HepG2 (cell line): Measurements from ENCODE around the gene TBKBP1. TPM values are rescaled to one million over a fixed set of nuclear protein-coding genes. Genes with fewer than 3 reads are reported as not detected.
A peak's percentile ranks its signal among the peaks of the same experiment; 100 is the strongest.

ENCODE experiments used
- ARID2 ChIP-seq: sonication (generic); formaldehyde crosslinking; IDR thresholded peaks from 2 replicates; pipeline ENCODE4 v1.8.1; 2022; ENCODE audit warnings: mild to moderate bottlenecking, missing genetic modification reagents, borderline replicate concordance
- ATF1 ChIP-seq: IDR thresholded peaks from 2 replicates; pipeline ENCODE4 v1.6.1; 2016; ENCODE audit warnings: mild to moderate bottlenecking, control low read depth
- CREB1 ChIP-seq, 2 experiments: fragments of 450-650 bp in 1 of 2; IDR thresholded peaks; 2 replicates each; pipeline ENCODE4 v1.6.1; 2016 to 2017; ENCODE audit warnings: control low read depth in 1 of 2, mild to moderate bottlenecking in 1 of 2, missing compliant biosample characterization in 1 of 2, missing genetic modification characterization in 1 of 2
- E2F1 ChIP-seq: sonication (generic); formaldehyde crosslinking; IDR thresholded peaks from 2 replicates; pipeline ENCODE4 v1.5.0; 2020; ENCODE audit warnings: missing genetic modification reagents
- EP300 ChIP-seq, 3 experiments: sonication (generic) in 1 of 3; formaldehyde crosslinking in 1 of 3; IDR thresholded peaks; 2 replicates each; pipeline versions ENCODE4 v1.5.1 to v1.6.1; 2011 to 2020; ENCODE audit warnings: low read depth in 2 of 3, low read length in 2 of 3, borderline replicate concordance in 1 of 3, improper control_type of control experiment in 1 of 3, mild to moderate bottlenecking in 1 of 3, missing genetic modification reagents in 1 of 3, moderate library complexity in 1 of 3
- GTF2F1 ChIP-seq: fragments of 150-350 bp; IDR thresholded peaks from 2 replicates; pipeline ENCODE4 v1.6.1; 2014; ENCODE audit warnings: low read length
- HNF4G ChIP-seq, 2 experiments: sonication (generic) in 1 of 2; formaldehyde crosslinking in 1 of 2; IDR thresholded peaks; 2 replicates each; pipeline versions ENCODE4 v1.4.0 to v1.6.1; 2011 to 2020; ENCODE audit warnings: borderline replicate concordance in 2 of 2, low read depth in 2 of 2, mild to moderate bottlenecking in 2 of 2, low read length in 1 of 2, missing genetic modification reagents in 1 of 2, moderate library complexity in 1 of 2
- KAT2B ChIP-seq: fragments of 150-350 bp; IDR thresholded peaks from 2 replicates; pipeline ENCODE4 v1.6.1; 2014; ENCODE audit warnings: low read depth, low read length, borderline replicate concordance
- KAT8 ChIP-seq: IDR thresholded peaks from 2 replicates; pipeline ENCODE4 v1.6.1; 2016; ENCODE audit warnings: missing genetic modification reagents, missing compliant biosample characterization
- LRRFIP1 ChIP-seq: sonication (generic); formaldehyde crosslinking; conservative IDR thresholded peaks from 2 replicates; pipeline ENCODE4 v1.4.0; 2020; ENCODE audit warnings: missing genetic modification reagents
- SALL1 ChIP-seq: sonication (generic); formaldehyde crosslinking; IDR thresholded peaks from 2 replicates; pipeline ENCODE4 v1.8.0; 2022; ENCODE audit warnings: mild to moderate bottlenecking, missing genetic modification reagents
- SP2 ChIP-seq: sonication (generic); formaldehyde crosslinking; IDR thresholded peaks from 2 replicates; pipeline ENCODE4 v1.5.1; 2020; ENCODE audit warnings: mild to moderate bottlenecking, missing genetic modification reagents
- SP5 ChIP-seq: IDR thresholded peaks from 2 replicates; pipeline ENCODE4 v1.6.1; 2016; ENCODE audit warnings: low read depth, borderline replicate concordance
- TSC22D2 ChIP-seq: sonication (generic); formaldehyde crosslinking; IDR thresholded peaks from 2 replicates; pipeline ENCODE4 v1.5.1; 2020; ENCODE audit warnings: missing genetic modification reagents, mild to moderate bottlenecking, borderline replicate concordance
- ZBTB20 ChIP-seq: sonication (generic); formaldehyde crosslinking; IDR thresholded peaks from 2 replicates; pipeline ENCODE4 v1.8.1; 2023; ENCODE audit warnings: missing genetic modification reagents, low read depth, mild to moderate bottlenecking, borderline replicate concordance
- ZGPAT ChIP-seq: IDR thresholded peaks from 2 replicates; pipeline ENCODE4 v1.6.1; 2016; ENCODE audit warnings: mild to moderate bottlenecking
- ZNF10 ChIP-seq: sonication (generic); formaldehyde crosslinking; IDR thresholded peaks from 2 replicates; pipeline ENCODE4 v1.4.0; 2020; ENCODE audit warnings: mild to moderate bottlenecking, low read depth, missing genetic modification reagents, borderline replicate concordance
- ZNF234 ChIP-seq: sonication (generic); formaldehyde crosslinking; conservative IDR thresholded peaks from 2 replicates; pipeline ENCODE4 v1.5.1; 2020; ENCODE audit warnings: mild to moderate bottlenecking, missing genetic modification reagents
- ZNF331 ChIP-seq: sonication (generic); formaldehyde crosslinking; IDR thresholded peaks from 2 replicates; pipeline ENCODE4 v1.4.0; 2020; ENCODE audit warnings: missing genetic modification reagents
- ZNF563 ChIP-seq: sonication (generic); formaldehyde crosslinking; IDR thresholded peaks from 2 replicates; pipeline ENCODE4 v1.8.0; 2022; ENCODE audit warnings: mild to moderate bottlenecking, moderate library complexity, missing genetic modification reagents
- polyA plus RNA-seq, 8 experiments: library from polyadenylated mRNA; depleted of rRNA in 3 of 8; stranded (reverse) in 7 of 8; unstranded in 1 of 8; fragments of >200 nt; fragmentation: Illumina TruSeq in 4 of 8; extraction: Trizol in 4 of 8; gene quantifications; 2 replicates each; pipeline versions ENCODE4 v1.2.1 to v1.2.3, GENCODE V29; 2011 to 2016; ENCODE audit warnings: low read depth in 4 of 8, missing spikeins in 1 of 8, mixed read lengths in 1 of 8; ENCODE audit not compliant: insufficient read depth in 1 of 8
- total RNA-seq, 5 experiments: library from RNA; depleted of rRNA; stranded (reverse); fragments of >200 nt; fragmentation: Illumina TruSeq; extraction: Trizol; gene quantifications; 2 replicates each; pipeline ENCODE4 v1.2.3, GENCODE V29; 2016; ENCODE audit warnings: low read depth in 1 of 5
- TF ChIP-seq, protein P1 (sequence below): sonication (generic); formaldehyde crosslinking; IDR thresholded peaks from 2 replicates; pipeline ENCODE4 v1.9.0; 2021; ENCODE audit warnings: missing genetic modification reagents, mild to moderate bottlenecking, borderline replicate concordance

The TBKBP1 gene
- total and polyA plus RNA-seq, 2 of the 13 experiments (the other 11 are each of a cell fraction or from before 2014, with no cell fraction given): 2.6 to 7.0 TPM

DNA sequence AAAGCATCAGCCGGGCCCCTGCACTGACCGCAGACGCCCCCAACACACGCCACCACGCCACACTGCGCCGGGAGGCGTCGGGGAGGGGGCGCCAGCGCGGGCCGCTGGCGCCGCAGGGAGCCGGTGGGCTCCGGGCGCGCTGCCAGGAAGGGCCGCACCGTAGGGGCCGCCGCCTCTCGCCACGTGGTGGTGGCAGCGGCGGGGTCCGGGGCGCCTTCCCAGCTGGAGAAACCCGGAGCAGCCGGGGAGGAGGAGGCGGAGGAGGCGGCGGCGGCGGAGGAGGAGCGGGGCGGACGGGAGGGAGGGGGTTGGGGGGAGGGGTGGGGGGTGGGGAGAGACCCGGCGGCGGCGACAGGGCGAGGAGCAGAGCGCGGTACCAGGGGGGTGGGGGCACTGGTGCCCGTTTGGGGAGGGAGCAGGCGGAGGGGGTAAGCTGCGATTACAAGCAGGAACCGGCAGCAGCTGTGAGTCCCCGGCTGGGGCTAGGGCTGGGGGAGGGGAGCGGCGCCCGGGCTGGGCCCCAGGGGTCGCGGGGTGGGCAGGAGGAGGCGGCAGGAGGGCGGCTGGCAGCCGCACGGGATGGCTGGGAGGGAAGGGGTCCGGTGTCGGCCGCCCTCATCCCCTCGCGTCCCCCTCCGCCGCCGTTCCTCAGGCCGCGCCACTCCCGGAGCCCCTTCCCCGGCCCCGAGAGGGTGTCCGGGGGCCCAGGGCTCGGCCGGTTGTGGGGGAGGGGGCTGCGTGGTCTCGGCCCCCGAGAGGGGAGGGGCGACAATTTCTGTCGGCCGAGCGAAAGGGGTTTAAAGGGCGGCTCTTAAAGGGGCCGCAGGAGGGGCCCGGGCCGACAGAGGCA is at the start of gene TBKBP1 (continued):
- TF ChIP-seq ZNF563 (CRISPR knock-in tag): peak; percentile 28; the same call in 1 of the 2 replicates
- no peak for TF ChIP-seq SP2 (CRISPR knock-in tag)
- TF ChIP-seq ARID2 (CRISPR knock-in tag): no peak
- no peak for TF ChIP-seq GTF2F1
- no peak for TF ChIP-seq LRRFIP1 (CRISPR knock-in tag)
- TF ChIP-seq SP5: peak; percentile 23; the same call in 1 of the 2 replicates
- TF ChIP-seq KAT2B: no peak
- TF ChIP-seq CREB1 (IDR thresholded peaks at IDR 0.05): no peak
- TF ChIP-seq CREB1 (CRISPR knock-in tag; IDR thresholded peaks at IDR 0.05): no peak
- TF ChIP-seq ZNF234: no peak
- TF ChIP-seq HNF4G (IDR thresholded peaks at IDR 0.05; ENCODE audit: borderline replicate concordance, low read depth, low read length): peak; percentile 30; the same call in 1 of the 2 replicates
- no peak for TF ChIP-seq HNF4G (CRISPR knock-in tag; IDR thresholded peaks at IDR 0.05; ENCODE audit: borderline replicate concordance, low read depth)
- 0 out of 2 replicates have a peak, but pooled peaks have one; percentile 19 for TF ChIP-seq ZNF331 (CRISPR knock-in tag)
- 0 out of 2 replicates have a peak, but pooled peaks have one; percentile 26 for TF ChIP-seq E2F1 (CRISPR knock-in tag)
- peak; percentile 38; the same call in 1 of the 2 replicates for TF ChIP-seq SALL1 (CRISPR knock-in tag)
- no peak for TF ChIP-seq EP300 (IDR thresholded peaks at IDR 0.05; ENCODE audit: low read depth in 2 of 2, low read length in 2 of 2)
- TF ChIP-seq EP300 (CRISPR knock-in tag; IDR thresholded peaks at IDR 0.05; ENCODE audit: borderline replicate concordance): no peak
- TF ChIP-seq ZGPAT: peak; percentile 45; the same call in 1 of the 2 replicates
- TF ChIP-seq ATF1: no peak
- TF ChIP-seq ZBTB20 (CRISPR knock-in tag): no peak
- TF ChIP-seq, protein P1, sequence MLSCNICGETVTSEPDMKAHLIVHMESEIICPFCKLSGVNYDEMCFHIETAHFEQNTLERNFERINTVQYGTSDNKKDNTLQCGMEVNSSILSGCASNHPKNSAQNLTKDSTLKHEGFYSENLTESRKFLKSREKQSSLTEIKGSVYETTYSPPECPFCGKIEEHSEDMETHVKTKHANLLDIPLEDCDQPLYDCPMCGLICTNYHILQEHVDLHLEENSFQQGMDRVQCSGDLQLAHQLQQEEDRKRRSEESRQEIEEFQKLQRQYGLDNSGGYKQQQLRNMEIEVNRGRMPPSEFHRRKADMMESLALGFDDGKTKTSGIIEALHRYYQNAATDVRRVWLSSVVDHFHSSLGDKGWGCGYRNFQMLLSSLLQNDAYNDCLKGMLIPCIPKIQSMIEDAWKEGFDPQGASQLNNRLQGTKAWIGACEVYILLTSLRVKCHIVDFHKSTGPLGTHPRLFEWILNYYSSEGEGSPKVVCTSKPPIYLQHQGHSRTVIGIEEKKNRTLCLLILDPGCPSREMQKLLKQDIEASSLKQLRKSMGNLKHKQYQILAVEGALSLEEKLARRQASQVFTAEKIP (CRISPR knock-in tag): no peak
- no peak for TF ChIP-seq TSC22D2 (CRISPR knock-in tag)
- peak; percentile 43 for TF ChIP-seq KAT8 (CRISPR knock-in tag)
- TF ChIP-seq ZNF10: no peak
